HG02973 (cell line): ENCODE measurements around the gene FBXO8.
"Not testable (repeated sequence)": the region's sequence is repeated elsewhere in the genome, so short reads cannot be mapped to it uniquely, and the experiment has no call there.

Experiments
- ATAC-seq: cut with Tn5 transposase; IDR thresholded peaks from one replicate; pipeline ENCODE4 v1.9.1; 2021; ENCODE audit warnings: moderate library complexity; ENCODE audit not compliant: unreplicated experiment

The FBXO8 gene

GRCh38 chr4:174283507-174284471 lies at the start of gene FBXO8, which contains the start of gene CEP44:
FBXO8 (minus strand) TSS chr4:174283667; CDS start chr4:174263092, 20,575 bp downstream.
CEP44 (plus strand) TSS chr4:174283911; CDS start chr4:174299122, 15,211 bp downstream.
- peak; percentile 48 for ATAC-seq

- no peak for ATAC-seq
Measured at GRCh38 chr4:174332741-174333493, 49.5 kb upstream of the FBXO8 start.

- no peak for ATAC-seq
Measured at GRCh38 chr4:174324725-174325124, 41.3 kb upstream of the FBXO8 start.

GRCh38 chr4:174324236-174324635 lies 40.8 kb upstream of the FBXO8 start:
- no peak for ATAC-seq

- ATAC-seq = no peak
Measured at GRCh38 chr4:174320494-174321199, 37.2 kb upstream of the FBXO8 start.

- ATAC-seq = no peak
Measured at GRCh38 chr4:174318829-174319764, 35.6 kb upstream of the FBXO8 start.

GRCh38 chr4:174317531-174317930 lies 34.1 kb upstream of the FBXO8 start:
- ATAC-seq = no peak

- no peak for ATAC-seq
Measured at GRCh38 chr4:174316954-174317353, 33.5 kb upstream of the FBXO8 start.

GRCh38 chr4:174316546-174316945 lies 33.1 kb upstream of the FBXO8 start:
- ATAC-seq = no peak

- ATAC-seq = no peak
Measured at GRCh38 chr4:174314770-174315169, 31.3 kb upstream of the FBXO8 start.

- no peak for ATAC-seq
Measured at GRCh38 chr4:174314274-174314673, 30.8 kb upstream of the FBXO8 start.

GRCh38 chr4:174312993-174313392 lies 29.5 kb upstream of the FBXO8 start:
- no peak for ATAC-seq

- ATAC-seq = no peak
Measured at GRCh38 chr4:174307694-174308093, 24.2 kb upstream of the FBXO8 start.

GRCh38 chr4:174305961-174306360 lies 22.5 kb upstream of the FBXO8 start:
- no peak for ATAC-seq

GRCh38 chr4:174304664-174305063 lies 21.2 kb upstream of the FBXO8 start:
- no peak for ATAC-seq

GRCh38 chr4:174303687-174304086 lies 20.2 kb upstream of the FBXO8 start:
- no peak for ATAC-seq

- ATAC-seq = not testable (repeated sequence)
Measured at GRCh38 chr4:174295142-174295541, 11.7 kb upstream of the FBXO8 start.

GRCh38 chr4:174294641-174295040 lies 11.2 kb upstream of the FBXO8 start:
- ATAC-seq = not testable (repeated sequence)

GRCh38 chr4:174292473-174292872 lies 9.0 kb upstream of the FBXO8 start:
- ATAC-seq = no peak

GRCh38 chr4:174286870-174287269 lies 3.4 kb upstream of the FBXO8 start:
- ATAC-seq = no peak
